GF-D8 (cell line): ENCODE data around the gene CRTC2.

Experiments
- DNase-seq: peaks from one replicate; lab custom pipeline; 2025; lab: John Stamatoyannopoulos, UW

The CRTC2 gene

GRCh38 chr1:153976819-153977249 lies 18.4 kb upstream of the CRTC2 start:
- no peak for DNase-seq

GRCh38 chr1:153973525-153973924 lies 15.1 kb upstream of the CRTC2 start:
- DNase-seq = no peak

- DNase-seq = no peak
Measured at GRCh38 chr1:153973071-153973470, 14.7 kb upstream of the CRTC2 start.

DNA sequence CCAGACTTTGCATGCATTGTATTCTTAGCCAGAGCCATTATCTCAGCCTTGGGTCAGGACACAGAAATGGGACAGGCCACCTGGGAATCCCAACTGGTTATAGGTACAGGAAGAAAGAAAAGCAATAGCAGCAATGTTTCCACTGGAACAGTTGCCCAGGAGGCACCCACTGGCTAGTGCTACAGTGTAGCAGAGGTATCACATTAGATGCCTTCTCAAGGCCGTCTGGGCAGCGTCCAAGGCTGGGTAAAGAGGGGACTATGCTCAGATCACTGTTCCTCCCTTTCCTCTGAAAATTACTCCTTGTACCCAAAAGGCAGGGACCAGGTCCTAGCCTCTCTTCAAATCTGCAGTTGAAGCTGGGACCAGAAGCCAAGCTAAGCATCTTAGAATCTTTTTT lies 11.9 kb upstream of the CRTC2 start:
- no peak for DNase-seq

GRCh38 chr1:153968972-153969371 lies 10.6 kb upstream of the CRTC2 start:
- DNase-seq = no peak

GRCh38 chr1:153968408-153968807 lies 10.0 kb upstream of the CRTC2 start:
- no peak for DNase-seq

DNA sequence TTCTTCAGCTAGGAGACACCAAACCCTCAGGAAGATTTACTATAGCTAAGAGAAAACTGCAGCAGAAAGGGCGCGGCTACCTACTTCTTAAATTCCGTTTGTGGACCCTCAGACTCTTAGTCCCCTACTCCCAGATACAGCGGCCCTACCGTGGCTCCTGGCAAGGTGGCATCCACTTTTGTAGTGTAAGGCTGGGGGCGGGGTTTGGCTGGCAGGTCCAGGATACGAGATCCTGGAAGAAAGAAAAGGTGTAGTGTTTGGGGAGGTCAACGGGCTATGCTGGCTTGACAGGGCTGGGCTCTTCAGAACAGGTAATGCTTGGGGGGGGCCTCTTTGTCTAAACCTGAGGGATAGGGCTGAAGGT lies 9.6 kb upstream of the CRTC2 start:
- DNase-seq = no peak

DNA sequence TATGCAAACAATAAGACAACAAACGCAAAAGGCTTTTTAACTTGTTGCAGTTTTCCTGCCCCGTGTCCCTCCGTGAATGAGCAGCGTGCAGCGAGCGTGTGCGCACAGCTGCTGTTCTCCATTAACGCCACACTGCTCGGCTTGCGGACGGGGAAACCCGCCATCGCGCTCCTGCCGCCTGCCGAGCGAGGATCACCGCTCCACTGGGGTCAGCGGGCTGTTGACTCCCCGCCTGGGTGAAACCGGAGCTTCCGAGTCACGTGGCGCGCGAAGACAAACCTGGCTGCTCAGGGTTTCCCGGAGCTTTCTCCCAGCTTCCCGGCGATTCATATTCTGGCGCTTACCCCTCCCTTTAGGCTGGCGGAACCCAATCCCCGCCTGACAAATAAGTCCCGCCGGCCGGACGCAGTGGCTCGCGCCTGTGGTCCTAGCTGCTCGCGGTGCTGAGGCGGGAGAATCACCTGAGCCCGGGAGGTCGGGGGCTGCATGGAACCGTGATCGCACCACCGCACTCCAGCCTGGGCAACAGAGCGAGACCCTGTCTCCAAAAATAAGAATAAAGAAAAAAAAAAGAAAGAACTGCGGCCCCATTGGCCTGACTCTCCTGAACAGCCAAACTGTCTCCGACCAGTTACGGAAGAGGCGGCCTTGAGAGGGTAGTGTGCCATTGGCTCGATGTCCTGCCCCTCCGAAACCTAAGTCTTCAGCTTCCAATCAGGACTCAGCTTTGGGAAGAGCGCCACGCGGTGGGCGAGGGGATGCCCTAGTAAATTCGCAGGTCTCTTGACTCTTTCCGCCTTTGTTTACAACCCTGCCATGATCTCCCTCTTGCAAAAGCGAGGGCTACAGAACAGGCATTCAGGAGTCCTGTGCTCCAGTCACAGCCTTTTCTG lies 8.9 kb upstream of the CRTC2 start, which contains the start of gene CREB3L4:
Gene CREB3L4, plus strand, starts transcription at position 796 of the 893 bp plus-strand sequence. CDS start 624 bp downstream, outside the sequence.
- DNase-seq = peak; percentile 94

DNA sequence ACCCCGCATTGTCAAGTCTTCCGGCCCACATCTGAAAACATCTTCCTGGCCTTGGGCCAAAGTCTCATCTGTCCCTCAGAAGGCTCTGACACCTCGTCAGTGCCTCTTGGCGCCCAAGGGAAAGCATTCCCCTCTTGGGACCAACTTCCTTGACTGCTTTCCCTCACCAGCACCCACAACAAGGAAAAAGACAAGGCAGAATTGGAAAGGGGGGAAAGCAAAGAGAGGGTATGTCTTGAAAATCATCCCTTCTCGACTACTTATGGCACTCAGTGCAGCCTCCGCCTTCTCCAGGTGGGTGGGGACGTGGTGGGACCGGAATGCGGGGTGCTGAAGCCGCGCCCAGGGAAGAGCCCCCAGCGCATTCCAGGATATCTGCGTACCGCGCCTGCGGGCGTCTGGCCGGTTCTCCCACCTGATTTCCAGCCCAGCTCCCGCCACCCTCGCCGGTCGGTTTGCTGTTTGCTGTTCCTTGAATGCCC lies 5.5 kb upstream of the CRTC2 start:
- DNase-seq = no peak

DNA sequence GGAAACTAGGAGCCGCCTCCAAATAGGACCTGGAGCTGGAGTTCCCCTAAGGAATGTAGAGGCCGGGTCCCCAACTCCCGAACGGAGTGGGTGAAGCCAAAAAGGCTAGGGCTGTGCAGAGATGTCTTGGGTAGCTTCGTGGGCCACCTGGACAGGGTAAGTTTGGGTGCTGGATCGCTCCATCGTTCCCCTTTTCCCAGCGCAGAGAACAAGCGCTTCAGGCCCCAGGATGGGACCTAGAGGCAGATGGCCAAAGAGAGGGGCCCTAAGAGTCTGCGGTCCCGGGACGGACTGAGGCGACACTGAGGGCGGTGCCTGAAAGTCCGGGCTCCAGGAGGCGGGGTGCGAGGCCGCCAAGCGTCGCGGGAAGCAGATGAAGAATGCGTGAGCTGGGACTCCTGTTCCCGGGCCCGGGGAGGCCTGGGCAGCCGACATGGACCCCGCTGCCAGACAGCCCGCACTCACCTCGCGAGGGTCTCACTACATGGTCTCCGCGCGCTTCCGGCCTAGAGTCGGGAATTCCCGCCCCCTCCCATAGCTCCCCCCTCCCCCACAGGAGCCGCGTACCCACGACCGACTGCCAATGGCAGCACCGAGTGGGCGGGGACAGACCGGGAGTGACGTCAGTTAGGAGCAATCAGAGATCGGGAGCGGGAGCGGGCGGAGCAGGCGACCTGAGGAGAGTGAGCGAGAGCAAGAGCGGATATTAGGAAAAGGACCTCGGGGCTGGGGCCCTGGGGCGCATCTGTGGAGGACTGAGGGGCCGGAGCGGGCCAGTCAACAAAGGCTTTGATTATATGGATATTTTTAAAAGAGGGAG lies 4.8 kb upstream of the CRTC2 start, which contains the start of gene SLC39A1:
Gene SLC39A1, minus strand, starts transcription at position 508 of the 820 bp plus-strand sequence. CDS start 822 bp downstream, outside the sequence.
- peak; percentile 87 for DNase-seq

- peak; percentile 15 for DNase-seq
Measured at GRCh38 chr1:153962088-153963029, 3.9 kb upstream of the CRTC2 start.

GRCh38 chr1:153961421-153961820 lies 3.0 kb upstream of the CRTC2 start:
- no peak for DNase-seq

DNA sequence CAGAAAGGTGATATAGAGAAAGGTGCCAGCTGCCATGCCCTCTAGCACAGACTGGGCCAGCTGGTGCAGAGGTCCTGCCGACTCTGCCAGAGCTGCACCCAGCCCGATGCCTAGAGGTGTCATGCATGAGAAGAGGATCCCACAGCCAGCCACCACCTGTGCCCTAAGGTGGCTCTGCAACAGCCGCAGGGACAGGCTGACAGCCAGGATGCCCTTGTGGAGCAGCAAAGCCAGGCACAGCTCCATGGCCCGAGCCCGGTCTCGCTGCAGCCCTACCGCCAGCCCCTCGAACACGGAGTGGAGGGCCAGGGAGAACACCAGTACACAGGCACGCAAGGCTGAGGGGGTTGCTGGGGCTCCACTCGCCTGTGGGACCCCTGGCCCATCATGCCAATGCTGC lies 1.8 kb upstream of the CRTC2 start:
- no peak for DNase-seq

GRCh38 chr1:153959454-153959853 lies 1.0 kb upstream of the CRTC2 start:
- no peak for DNase-seq

DNA sequence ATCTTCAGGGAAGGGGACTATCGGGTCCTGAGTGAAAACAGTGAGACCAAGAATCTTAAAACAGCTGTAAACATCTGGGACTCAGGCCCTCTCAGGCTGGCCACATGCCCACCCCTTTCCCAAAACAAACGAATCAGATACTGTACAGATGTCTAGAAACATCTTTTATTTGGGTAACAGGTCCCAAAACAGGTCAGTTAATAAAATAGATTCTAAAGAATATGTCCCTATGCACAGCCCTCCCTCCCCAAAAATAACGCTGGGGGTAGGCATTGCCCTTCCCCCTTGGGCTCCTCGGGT lies 499 bp upstream of the CRTC2 start:
- no peak for DNase-seq

DNA sequence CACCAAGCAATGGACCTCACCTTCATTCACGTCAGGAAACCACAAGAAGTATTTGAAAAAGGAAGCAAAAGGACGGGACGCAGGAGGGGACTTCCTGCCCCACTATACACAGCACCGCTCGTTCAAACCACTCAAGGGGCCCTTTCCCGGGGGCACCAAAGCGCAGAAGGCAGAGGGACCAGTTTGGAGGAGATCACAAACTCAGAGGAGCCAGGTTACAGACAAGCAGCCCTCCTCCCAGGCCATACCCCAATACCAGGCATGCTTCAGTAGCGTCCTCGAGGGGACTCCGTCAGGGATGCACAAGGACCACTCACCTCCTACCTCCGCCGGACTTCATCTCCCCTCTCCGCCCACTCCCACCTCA lies 685 bp downstream of the CRTC2 start:
- DNase-seq = no peak

- no peak for DNase-seq
Measured at GRCh38 chr1:153956997-153957715, 1.3 kb downstream of the CRTC2 start.

DNA sequence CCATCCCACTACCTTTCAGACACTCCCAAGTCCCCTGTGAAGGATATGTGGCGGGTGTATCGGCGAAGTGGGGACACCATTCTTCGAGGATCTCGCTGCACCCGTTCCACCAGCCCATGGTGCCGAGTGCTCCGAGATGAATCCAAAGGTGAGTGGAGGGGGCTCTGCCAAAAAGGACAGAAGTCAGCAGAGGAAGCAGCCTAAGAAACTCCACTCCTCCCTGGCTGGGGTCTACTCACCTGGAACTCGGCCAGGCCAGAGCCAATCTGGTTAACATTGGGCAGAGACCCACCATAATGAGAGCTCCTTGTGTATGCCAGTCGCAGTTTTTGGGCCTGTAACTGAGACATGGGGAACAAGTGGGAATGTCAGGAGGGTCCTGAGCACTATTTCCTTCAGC lies 3.6 kb downstream of the CRTC2 start:
- DNase-seq = no peak

DNA sequence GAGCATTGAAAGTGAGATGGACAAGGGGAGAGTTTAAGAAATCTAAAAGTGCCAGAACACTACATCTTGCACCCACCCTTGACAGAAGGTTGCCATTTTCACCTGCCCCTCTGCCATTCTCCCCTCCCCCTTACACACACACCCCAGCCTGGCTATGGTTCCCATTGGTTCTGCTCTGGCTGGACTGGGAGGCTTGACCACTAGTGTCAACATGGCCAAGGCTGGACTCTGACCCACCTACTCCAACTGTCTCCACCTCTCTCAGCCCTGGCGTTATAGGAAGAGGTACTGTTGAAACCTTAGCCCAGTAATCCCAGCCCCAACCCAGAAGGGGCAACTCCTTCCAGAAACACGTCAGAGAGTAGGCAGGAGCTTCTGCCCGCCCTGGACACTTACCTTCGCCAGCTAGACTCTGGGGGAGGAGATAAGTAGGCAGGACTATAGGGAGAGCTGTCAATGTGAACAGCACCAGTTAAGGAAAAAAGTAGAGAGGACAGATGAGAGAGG lies 4.5 kb downstream of the CRTC2 start:
- DNase-seq = no peak

DNA sequence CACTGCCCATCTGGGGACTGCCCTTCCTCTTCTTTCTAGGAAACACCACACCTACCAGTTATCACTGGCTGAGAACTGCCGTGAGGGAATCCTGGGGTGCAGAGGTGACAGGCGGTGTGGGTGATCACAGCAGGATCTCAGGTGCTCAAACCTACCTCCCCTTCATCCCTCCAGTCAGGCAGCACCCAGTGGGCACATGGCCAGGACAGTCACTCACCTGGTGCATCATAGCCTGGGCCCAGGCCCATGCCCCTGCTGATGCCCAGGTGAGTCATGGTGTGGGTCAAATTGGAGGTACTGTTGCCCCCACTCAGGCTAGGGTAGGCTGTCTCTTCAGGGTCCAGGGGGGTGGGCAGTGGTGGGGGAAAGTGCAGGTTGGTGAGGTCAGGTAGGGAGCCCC lies 6.6 kb downstream of the CRTC2 start:
- no peak for DNase-seq

- DNase-seq = no peak
Measured at GRCh38 chr1:153951183-153951582, 7.2 kb downstream of the CRTC2 start.
